DND-41 (cell line): ENCODE results near the gene NPR3.

ENCODE experiments used
- ATAC-seq: fragments of 200-7000 bp; cut with Tn5 transposase; 3 replicates; pipeline ENCODE4 v1.9.1; 2021; ENCODE audit warnings: low read depth; ENCODE audit not compliant: insufficient read depth
- DNase-seq: peaks from one replicate; pipeline ENCODE4 v3.0.0-alpha.2; 2020
- H2AFZ ChIP-seq: 2 replicates; pipeline ENCODE4 v1.6.0; 2012; ENCODE audit warnings: low read depth, low read length
- H3K27ac ChIP-seq: 2 replicates; pipeline ENCODE4 v1.5.1; 2012; ENCODE audit warnings: low read length, inconsistent platforms
- H3K27me3 ChIP-seq: fragments of 200-600 bp; sonication (generic); 2 replicates; pipeline ENCODE4 v1.6.0; 2012; ENCODE audit warnings: low read length, mild to moderate bottlenecking, inconsistent platforms; ENCODE audit not compliant: insufficient read depth, poor library complexity
- H3K36me3 ChIP-seq: 2 replicates; pipeline ENCODE4 v1.5.1; 2012; ENCODE audit warnings: low read length, inconsistent platforms; ENCODE audit not compliant: insufficient read depth
- H3K4me1 ChIP-seq: 2 replicates; pipeline ENCODE4 v1.5.1; 2012; ENCODE audit warnings: mild to moderate bottlenecking, low read length; ENCODE audit not compliant: insufficient read depth
- H3K4me2 ChIP-seq: 2 replicates; pipeline ENCODE4 v1.6.0; 2012; ENCODE audit warnings: mild to moderate bottlenecking, moderate library complexity, low read length, inconsistent platforms; ENCODE audit not compliant: insufficient read depth
- H3K4me3 ChIP-seq, 2 experiments: fragments of 200-600 bp in 1 of 2; shearing (Covaris generic) in 1 of 2; 2 replicates each; pipeline ENCODE4 v1.5.1; 2012 to 2016; ENCODE audit warnings: inconsistent platforms in 2 of 2, low read length in 2 of 2, mild to moderate bottlenecking in 2 of 2, low read depth in 1 of 2, moderate library complexity in 1 of 2
- H3K79me2 ChIP-seq: 2 replicates; pipeline ENCODE4 v1.6.0; 2012; ENCODE audit warnings: low read length, inconsistent platforms; ENCODE audit not compliant: insufficient read depth
- H3K9ac ChIP-seq: 2 replicates; pipeline ENCODE4 v1.6.0; 2012; ENCODE audit warnings: low read depth, mild to moderate bottlenecking, inconsistent platforms, low read length, moderate library complexity
- H3K9me3 ChIP-seq: 2 replicates; pipeline ENCODE4 v1.5.1; 2012; ENCODE audit warnings: low read length, moderate library complexity, mild to moderate bottlenecking, inconsistent platforms; ENCODE audit not compliant: insufficient read depth, severe bottlenecking
- H4K20me1 ChIP-seq: 2 replicates; pipeline ENCODE4 v1.6.0; 2012; ENCODE audit warnings: low read length; ENCODE audit not compliant: insufficient read depth
- CTCF ChIP-seq: IDR thresholded peaks from 2 replicates; pipeline ENCODE4 v1.5.1; 2012; ENCODE audit warnings: borderline replicate concordance, low read length, moderate library complexity, mild to moderate bottlenecking; ENCODE audit not compliant: poor library complexity, severe bottlenecking; ENCODE audit errors: extremely low read depth
- EZH2 ChIP-seq: IDR thresholded peaks from 3 replicates; pipeline ENCODE4 v1.6.1; 2012; ENCODE audit warnings: borderline replicate concordance, low read depth, mild to moderate bottlenecking, moderate library complexity, low read length, inconsistent platforms; ENCODE audit not compliant: severe bottlenecking

NPR3 gene, protein sequence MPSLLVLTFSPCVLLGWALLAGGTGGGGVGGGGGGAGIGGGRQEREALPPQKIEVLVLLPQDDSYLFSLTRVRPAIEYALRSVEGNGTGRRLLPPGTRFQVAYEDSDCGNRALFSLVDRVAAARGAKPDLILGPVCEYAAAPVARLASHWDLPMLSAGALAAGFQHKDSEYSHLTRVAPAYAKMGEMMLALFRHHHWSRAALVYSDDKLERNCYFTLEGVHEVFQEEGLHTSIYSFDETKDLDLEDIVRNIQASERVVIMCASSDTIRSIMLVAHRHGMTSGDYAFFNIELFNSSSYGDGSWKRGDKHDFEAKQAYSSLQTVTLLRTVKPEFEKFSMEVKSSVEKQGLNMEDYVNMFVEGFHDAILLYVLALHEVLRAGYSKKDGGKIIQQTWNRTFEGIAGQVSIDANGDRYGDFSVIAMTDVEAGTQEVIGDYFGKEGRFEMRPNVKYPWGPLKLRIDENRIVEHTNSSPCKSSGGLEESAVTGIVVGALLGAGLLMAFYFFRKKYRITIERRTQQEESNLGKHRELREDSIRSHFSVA

GRCh38 chr5:32710550-32711361, at the start of gene NPR3:
Gene NPR3, plus strand, starts transcription at chr5:32711321. Its CDS starts 456 bp downstream, at chr5:32711777.
- ATAC-seq (no peak), DNase-seq (no peak)
- Histone ChIP-seq H3K4me3 (no peak within 1 kb of the TSS), H4K20me1 (no peaks in the 10 kb centered on the region), H3K27ac (no peak within 1 kb of the TSS), H3K9ac (no peak within 1 kb of the TSS), H3K4me2 (no peak within 1 kb of the TSS), H3K9me3 (peaks cover 4% of the 10 kb centered on the region), H3K79me2 (no peaks in the 10 kb centered on the region), H3K4me1 (no peaks in the 10 kb centered on the region), H2AFZ (no peak within 1 kb of the TSS), H3K36me3 (no peaks in the 10 kb centered on the region), H3K27me3 (no peaks in the 10 kb centered on the region)
- TF ChIP-seq EZH2: no peak
- TF ChIP-seq CTCF: no peak

DNA sequence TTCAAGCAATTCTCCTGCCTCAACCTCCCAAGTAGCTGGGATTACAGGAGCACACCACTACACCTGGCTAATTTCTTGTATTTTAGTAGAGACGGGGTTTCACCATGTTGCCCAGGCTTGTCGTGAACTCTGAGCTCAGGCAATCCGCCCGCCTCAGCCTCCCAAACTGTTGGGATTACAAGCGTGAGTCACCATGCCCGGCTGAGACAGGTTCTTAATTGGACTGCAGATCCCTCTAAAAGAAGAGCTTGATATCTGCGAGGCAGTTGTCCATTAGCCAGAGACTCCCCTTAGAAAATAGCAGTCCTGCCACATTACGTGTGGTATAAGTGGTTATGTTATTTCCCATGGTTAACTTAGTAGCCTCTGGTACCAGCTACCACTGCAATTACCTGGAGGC, 46.6 kb upstream of the NPR3 start:
- Histone ChIP-seq H3K4me1 (no peaks in the 10 kb centered on the region), H3K27me3 (no peaks in the 10 kb centered on the region), H2AFZ (no peak overlapping the region), H3K9me3 (peaks cover 2% of the 10 kb centered on the region), H4K20me1 (no peaks in the 10 kb centered on the region), H3K9ac (no peak overlapping the region), H3K27ac (no peak overlapping the region), H3K4me3 (no peak overlapping the region), H3K79me2 (no peaks in the 10 kb centered on the region), H3K4me2 (no peak overlapping the region), H3K36me3 (no peaks in the 10 kb centered on the region)
- ATAC-seq: no peak
- no peak for DNase-seq
- TF ChIP-seq EZH2 (no peak), CTCF (no peak)

DNA sequence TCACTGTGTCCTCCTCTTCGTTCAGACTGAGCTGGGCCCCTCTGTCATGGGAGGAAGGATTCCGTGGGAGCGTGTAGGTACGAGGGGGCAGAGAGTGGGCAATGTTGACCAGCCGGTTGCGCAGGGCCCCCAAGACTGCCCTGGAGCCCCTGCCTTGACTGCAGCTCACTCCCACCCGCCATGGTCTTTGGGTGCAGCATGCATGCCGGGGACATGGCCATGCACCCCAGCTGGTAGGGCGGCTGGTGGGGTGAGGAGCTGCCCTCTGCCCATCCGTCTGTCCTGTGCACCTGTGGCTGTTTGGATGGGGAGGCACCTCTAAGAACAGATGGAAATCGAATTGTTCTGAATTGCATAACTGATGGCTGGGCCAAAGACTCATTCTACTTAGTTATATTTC, 42.6 kb upstream of the NPR3 start:
- DNase-seq (no peak), ATAC-seq (no peak)
- no peak for TF ChIP-seq EZH2
- no peak for TF ChIP-seq CTCF
- H3K4me2 ChIP-seq: no peak overlapping the region
- no peaks in the 10 kb centered on the region for H4K20me1 ChIP-seq
- peaks cover 18% of the 10 kb centered on the region for H3K9me3 ChIP-seq
- H3K9ac ChIP-seq: no peak overlapping the region
- no peaks in the 10 kb centered on the region for H3K79me2 ChIP-seq
- H3K27me3 ChIP-seq: no peaks in the 10 kb centered on the region
- H3K36me3 ChIP-seq: no peaks in the 10 kb centered on the region
- no peak overlapping the region for H3K4me3 ChIP-seq
- H3K27ac ChIP-seq: no peak overlapping the region
- H2AFZ ChIP-seq: no peak overlapping the region
- H3K4me1 ChIP-seq: no peaks in the 10 kb centered on the region
